ENCODE data around the gene SORCS2. TPM values are rescaled to one million over a fixed set of nuclear protein-coding genes. Genes with fewer than 3 reads are reported as not detected.
A peak's percentile ranks its signal among the peaks of the same experiment; 100 is the strongest.

SORCS2 gene
- total and polyA plus RNA-seq, 2 of the 8 experiments (the other 6 are each of a cell fraction or from before 2014, with no cell fraction given) = 0.36 to 1.8 TPM

DNA sequence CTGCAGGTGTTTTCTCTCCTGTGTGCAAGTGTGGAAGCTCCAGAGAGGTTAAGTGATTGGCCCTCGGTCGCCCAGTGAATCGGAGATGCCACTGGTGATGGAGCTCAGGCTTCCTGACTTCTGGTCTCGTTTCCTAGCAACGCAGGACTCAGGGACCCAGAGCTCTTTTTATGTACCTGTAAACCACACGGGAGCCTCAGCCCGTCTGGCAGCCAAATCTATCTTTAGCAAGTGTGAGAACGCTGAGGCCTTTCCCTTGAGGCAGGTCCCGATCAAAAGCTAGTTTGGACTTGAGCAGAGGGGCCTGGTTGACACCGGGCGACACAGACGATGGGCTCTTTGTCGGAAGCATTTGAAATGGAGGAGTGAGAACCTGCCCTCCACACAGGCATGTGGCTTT is 116.8 kb downstream of the SORCS2 start:
- Histone ChIP-seq H4K5ac (ENCODE audit: insufficient read length, low read depth, low read length) (no peak overlapping the region), H2AFZ (ENCODE audit: low read length) (no peak overlapping the region), H3K27me3 (replicated peaks in 1 of 4; ENCODE audit: control insufficient read depth in 3 of 4, extremely low read depth in 1 of 4, insufficient read depth in 3 of 4, low read length in 3 of 4) (no peaks in the 10 kb centered on the region; a peak in 1 of 7 replicates), H2BK120ac (replicated peaks; ENCODE audit: low read depth, low read length) (no peak overlapping the region), H2BK15ac (ENCODE audit: low read length) (peak overlapping the region; percentile 81; the same call in 1 of the 2 replicates), H3K27ac (ENCODE audit: low read depth, low read length) (no peak overlapping the region), H3K23ac (ENCODE audit: insufficient read length) (no peak overlapping the region), H3K36me3 (ENCODE audit: control insufficient read depth in 2 of 4, insufficient read depth in 4 of 4, low read length in 3 of 4) (no peaks in the 10 kb centered on the region), H4K91ac (replicated peaks; ENCODE audit: insufficient read length, low read length) (no peak overlapping the region), H3K18ac (ENCODE audit: extremely low read depth, low read length) (no peak overlapping the region), H4K20me1 (replicated peaks in 1 of 2; ENCODE audit: control insufficient read depth in 1 of 2, insufficient read depth in 2 of 2, low read length in 2 of 2) (no peaks in the 10 kb centered on the region), H3K4ac (replicated peaks; ENCODE audit: insufficient read length, low read depth, low read length) (no peak overlapping the region), H2BK20ac (ENCODE audit: low read length) (no peak overlapping the region), H3K79me1 (ENCODE audit: low read depth, low read length) (no peaks in the 10 kb centered on the region), H3K9me3 (ENCODE audit: insufficient read depth in 2 of 2, low read depth in 1 of 2, low read length in 1 of 2) (no peaks in the 10 kb centered on the region), H3K9ac (replicated peaks in 1 of 4; ENCODE audit: extremely low read depth in 1 of 4, low read depth in 3 of 4, low read length in 3 of 4) (no peak overlapping the region), H2BK5ac (ENCODE audit: low read depth, low read length) (no peak overlapping the region), H2BK12ac (ENCODE audit: low read depth, low read length) (peak overlapping the region; percentile 27; the same call in 1 of the 2 replicates), H3K23me2 (ENCODE audit: low read depth, low read length) (no peaks in the 10 kb centered on the region), H3K14ac (ENCODE audit: insufficient read length) (no peak overlapping the region), H4K8ac (ENCODE audit: extremely low read depth, insufficient read depth, low read length) (no peak overlapping the region; the same call in 1 of the 2 replicates), H2AK5ac (ENCODE audit: low read depth, low read length) (no peak overlapping the region), H3K56ac (replicated peaks; ENCODE audit: insufficient read length, low read depth, low read length) (no peak overlapping the region), H3K4me1 (replicated peaks in 1 of 4; ENCODE audit: control insufficient read depth in 3 of 4, insufficient read depth in 4 of 4, low read length in 3 of 4) (peaks cover 0 to 6% (median 2%) of the 10 kb centered on the region in 4 experiments; a peak in 3 of 7 replicates), H3K4me2 (ENCODE audit: insufficient read depth in 1 of 2, low read depth in 2 of 2, low read length in 2 of 2) (no peak overlapping the region), H3K79me2 (ENCODE audit: control insufficient read depth in 1 of 2, insufficient read depth in 2 of 2, low read length in 2 of 2) (no peaks in the 10 kb centered on the region), H3K4me3 (ENCODE audit: extremely low read depth in 1 of 4, insufficient read depth in 2 of 4, low read depth in 3 of 4, low read length in 4 of 4) (no peak overlapping the region)
- ChIA-PET CTCF (ENCODE audit: partially characterized antibody) (interaction anchor here (0.7 to 3.4 kb wide), 7 partner anchors 19 to 207 kb away, joined by 3 to 19 read pairs (median 3); no protein-coding TSS in a partner anchor), POLR2A (ENCODE audit: partially characterized antibody) (no interaction called here)
- DNase-seq (ENCODE audit: low read depth in 1 of 2, low spot score in 2 of 2) = no peak
- 81% methylated on average over 13 of the region's 13 CpGs; no CpG with 5 or more reads in 1 of the 2 experiments for WGBS, 2 experiments (ENCODE audit: extremely low coverage in 1 of 2, insufficient coverage in 1 of 2, insufficient read length in 1 of 2, insufficient replicate concordance in 2 of 2, low coverage in 1 of 2, low lambda C conversion rate in 2 of 2, missing lambda C conversion rate in 1 of 2)
- FAIRE-seq = no peak
- no peak for TF ChIP-seq FOSL1 (IDR thresholded peaks at IDR 0.05; ENCODE audit: insufficient read depth, low read depth, low read length)
